DMS153 treated with DMSO at 0.1 percent for 48 hours (cell line): ENCODE data around the gene KCTD8.
"Not testable (repeated sequence)": the region's sequence is repeated elsewhere in the genome, so short reads cannot be mapped to it uniquely, and the experiment has no call there.

Experiments used
- DNase-seq: peaks from one replicate; lab custom pipeline; 2025; ENCODE audit not compliant: unreplicated experiment; lab: John Stamatoyannopoulos, UW

The KCTD8 gene

DNA sequence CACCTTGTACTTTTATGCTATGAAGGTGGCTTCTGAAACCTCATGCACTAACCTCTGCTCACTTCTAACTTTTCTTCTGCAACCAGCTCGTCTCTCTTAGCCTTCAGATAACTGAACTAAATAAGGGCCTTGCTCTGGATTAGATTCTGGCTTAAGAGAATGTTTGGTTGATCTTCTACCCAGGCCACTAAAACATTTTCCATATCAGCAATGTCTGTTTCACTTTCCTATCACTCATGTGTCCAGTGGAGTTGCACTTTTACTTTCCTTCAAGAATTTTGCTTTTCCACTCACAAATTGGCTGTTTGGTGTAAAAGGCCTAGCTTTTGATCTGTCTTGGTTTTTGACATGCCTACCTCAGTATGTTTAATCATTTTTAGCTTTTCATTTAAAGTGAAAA, 105.8 kb downstream of the KCTD8 start:
- no peak for DNase-seq

DNA sequence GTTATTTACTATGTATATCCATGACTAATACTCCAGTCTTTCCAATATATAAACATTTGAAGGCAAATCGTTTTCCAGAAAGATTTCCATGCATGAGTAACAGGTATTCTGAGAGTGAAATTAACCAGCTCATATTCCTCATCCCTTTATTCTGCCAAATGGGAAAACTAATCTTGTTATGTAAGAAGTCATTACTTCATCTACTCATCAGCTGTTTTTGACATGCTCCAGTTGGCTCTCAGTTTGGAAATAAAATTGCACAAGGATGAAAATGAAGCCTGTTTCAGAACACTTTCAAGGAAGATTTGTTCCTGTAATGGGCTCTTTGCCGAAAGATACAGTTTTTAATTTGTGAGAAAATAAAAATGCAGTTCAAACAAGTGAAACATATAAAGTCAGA, 121.9 kb downstream of the KCTD8 start:
- no peak for DNase-seq

DNA sequence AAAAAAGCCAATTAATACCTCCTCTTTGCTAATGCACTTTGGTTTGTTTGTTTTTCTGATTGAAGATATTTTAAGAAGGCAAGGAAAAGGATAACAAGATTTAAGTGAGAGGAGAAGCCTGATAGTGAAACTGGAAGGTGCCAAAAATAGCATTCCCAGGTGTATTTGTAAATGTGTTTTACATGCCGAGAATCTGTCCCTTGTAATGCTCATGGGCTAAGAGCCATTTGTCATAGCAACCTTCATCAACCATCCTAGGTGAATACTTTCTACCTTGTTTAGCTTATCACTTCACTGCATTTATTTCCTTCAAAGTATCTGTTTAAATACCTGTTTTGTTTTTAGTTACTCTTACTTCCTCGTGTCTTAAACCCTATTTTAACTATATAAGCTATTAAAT, 127.8 kb downstream of the KCTD8 start:
- no peak for DNase-seq

DNA sequence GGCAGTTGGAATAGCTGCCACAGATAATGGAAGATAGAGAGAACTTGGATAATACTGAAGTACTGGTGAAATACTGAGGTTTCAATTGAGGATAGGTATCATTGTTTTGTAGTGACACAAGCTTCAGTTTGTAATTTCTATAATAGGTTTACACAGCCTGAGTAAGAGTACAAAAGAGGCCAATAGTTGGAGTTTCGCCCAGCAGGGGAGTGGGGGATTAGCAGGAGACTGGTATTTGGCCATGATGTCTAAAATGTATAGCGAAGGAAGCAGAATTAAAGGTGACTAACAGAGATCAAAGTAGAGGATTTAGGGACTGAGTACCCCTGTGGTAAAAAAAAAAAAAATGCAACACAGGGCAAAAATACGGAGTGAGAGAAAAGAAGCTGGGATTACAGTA, 129.5 kb downstream of the KCTD8 start:
- DNase-seq, result no peak

DNA sequence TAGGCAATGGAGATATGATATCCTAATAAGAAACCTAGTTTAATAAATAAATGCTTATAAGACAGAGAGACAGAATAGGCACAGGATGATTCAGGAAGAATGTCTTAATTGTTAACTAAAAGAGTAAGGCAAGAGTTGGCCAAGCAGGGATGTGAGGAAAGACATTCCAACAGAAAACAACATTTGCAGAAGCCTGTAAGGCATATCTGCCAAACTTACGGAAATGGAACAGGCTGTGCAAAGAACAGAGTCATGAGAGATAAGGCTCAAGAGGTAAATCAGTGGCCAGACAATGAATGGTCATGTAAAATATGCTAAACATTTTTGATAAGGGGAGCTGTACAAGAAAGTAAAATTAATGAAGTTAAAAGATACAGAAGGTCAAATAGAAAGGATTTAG, 134.9 kb downstream of the KCTD8 start:
- DNase-seq, result no peak

DNA sequence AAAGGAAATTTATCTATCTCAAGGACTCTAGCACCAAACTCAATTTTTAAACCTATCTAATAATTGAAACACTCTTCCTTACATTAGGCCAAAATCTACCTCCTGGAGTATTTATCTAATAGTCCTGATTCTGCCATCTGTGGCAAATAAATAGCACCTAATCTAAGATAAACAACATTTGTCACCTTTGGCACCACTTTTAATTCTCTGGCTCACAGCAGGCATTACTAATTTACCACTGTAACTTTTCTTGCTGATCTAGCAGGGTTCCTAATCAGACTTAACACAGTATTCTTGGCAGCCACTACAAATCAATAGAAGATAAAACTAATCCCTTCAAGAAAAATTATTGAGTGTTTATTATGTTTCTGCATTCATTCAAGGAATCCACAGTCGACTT, 161.1 kb downstream of the KCTD8 start:
- no peak for DNase-seq

DNA sequence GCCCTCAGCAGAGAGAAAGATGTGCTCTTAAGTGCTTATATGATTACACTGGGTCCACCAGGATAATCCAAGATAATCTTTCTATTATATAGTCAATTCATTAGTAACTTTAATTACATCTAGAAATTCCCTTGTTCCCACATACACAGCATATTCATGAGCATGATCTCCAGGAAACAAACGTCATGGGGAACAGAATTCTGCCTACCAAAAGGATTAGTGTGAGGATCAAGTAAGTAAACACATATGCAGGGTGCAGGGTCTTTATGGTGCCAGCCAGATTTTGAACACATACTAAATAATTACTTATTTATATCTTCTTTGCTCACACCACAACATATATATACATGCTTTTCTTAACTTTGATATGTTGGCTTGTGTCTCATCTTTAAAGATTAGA, 169.1 kb downstream of the KCTD8 start:
- DNase-seq, result no peak

DNA sequence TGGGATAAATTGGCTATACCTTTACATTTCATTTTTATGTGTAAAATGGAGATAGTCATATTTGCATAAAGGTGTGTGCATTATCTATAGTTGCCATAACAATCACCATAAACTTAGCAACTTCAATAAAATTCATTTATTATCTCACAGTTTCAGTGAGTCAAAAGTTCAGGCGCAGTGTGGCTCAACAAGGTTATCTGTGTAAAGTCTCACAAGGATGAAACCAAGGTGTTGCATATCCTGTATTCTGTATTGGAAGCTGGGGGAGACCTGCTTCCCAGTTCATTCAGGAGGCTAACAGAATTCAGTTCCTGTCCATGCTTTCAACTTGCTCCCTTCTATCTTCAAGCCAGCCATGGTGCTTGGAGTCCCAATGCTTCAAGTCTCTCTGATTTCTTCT, 169.5 kb downstream of the KCTD8 start:
- no peak for DNase-seq

DNA sequence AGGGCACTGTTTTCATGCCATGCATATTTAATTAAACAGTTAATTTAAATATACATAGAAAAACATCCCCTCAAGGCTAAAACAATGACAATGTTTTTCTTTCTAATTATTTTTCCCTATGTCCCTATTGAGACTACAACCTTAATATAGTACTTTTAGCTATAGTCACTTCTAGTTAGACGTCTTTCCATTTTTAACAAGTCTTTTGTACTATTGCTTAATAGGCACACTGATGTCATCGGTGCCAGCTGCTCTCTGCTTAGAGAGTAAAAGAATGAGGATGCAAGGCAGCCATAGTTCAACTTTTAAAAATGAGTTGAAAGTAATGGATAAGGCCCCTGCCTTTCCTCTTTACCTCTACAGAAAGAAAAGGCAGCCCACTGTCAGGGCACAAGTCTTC, 191.1 kb downstream of the KCTD8 start:
- DNase-seq, result no peak

DNA sequence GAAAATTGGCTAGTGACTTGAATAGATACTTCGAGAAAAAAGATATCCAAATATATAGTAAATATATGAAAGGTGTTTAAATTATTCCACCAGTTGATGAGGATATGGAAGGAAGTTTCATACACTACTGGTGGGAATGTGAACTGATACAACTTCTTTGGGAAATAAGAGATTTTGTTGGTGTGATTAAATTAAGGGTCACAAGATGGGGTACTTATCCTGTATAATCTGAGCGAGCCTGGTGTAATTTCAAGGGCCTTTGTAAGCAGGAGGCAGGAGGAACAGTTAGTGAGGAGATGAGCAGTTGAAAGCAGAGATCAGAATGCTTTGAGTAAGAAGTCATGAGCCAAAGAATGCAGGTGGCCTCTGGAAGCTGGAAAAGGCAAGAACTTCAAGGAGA, 192.2 kb downstream of the KCTD8 start:
- DNase-seq, result no peak

DNA sequence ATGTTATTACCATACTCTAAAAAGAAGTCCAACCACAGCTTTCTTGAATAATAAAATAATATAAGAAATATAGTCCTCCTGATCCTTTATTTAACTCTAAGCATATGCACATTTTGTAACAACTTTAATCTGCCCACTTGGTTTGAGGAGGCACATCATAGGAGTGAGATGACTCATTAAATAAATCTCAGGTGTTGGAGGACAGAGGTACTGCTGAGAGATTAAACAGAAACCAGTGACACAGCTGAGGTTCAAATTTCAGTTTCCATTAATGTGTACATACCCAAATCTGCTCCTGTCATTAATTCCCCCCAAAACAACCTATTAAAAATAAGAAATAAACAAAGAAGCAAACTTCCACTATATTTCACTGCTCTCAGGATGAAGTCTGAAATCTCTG, 211.0 kb downstream of the KCTD8 start:
- no peak for DNase-seq

DNA sequence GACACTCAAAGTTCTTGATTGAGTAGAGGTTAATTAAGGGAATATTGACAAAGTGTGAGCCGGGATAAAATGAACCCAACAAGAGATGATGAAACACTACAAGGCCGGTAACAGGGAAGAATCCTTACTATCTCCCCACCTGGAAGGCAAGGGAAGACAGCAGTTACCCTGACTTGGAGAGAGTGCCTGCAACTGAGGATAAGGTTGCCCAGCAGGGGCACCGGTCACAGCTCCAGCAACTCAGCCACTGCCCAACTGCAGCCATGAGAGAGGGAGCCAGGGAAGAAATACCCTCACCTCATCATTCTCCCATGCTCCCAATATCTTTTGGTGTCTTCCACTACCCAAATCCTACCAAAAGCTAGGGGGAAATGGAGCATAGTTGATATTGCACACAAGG, 212.7 kb downstream of the KCTD8 start:
- DNase-seq, result no peak

DNA sequence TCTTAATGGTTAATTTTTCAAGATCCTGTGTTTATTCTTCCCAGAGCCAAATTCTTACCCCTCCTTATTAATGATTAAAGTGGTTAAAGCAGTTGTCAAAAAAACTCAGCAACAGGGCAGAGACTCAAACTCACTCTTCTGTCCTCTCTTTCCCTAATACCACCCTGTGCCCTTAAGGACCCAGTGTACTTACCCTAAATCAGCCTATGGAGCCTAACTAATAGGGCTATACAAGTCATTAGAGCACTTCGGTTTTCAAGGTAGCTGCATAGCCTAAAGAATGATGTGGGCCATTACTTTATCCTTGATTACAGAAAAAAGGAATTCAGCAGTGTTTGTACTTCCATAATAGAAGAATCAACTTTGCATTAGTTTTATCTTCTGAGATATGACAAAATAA, 216.3 kb downstream of the KCTD8 start:
- DNase-seq, result no peak

DNA sequence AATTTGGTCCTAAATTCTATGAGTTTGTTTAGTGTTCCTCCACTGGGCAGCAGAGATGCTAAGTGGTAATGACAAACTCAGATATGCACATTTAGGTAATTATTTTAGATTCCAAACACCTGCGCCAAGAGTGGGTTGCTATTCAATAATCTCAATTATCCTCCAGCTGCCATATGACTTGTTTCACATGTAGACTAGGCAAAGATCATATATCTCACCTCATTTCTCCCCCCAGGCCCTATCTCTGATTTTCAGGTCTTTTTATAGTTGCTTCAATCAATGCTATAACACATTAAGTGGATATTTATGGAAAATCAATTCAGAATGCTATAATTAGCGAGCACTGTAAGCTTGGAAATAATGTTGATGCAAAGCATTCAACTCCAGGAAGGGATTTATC, 217.6 kb downstream of the KCTD8 start:
- DNase-seq, result no peak

DNA sequence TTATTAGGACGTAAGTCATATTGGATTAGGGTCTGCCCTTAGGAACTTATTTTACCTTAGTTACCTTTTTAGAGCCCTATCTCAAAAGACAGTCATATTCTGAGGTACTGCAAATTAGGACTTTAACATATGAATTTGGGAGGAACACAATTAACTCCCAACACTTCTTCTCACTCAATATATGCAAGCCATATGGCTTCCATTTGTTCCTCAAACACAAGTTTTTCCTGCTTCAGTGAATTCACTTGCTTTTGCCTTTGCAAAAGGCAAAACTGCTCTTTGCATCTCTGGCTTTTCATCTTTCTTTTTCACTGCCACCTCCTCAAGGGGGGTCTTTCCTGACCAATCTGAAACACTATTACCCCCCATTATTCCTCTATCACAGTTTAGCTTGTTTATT, 220.3 kb downstream of the KCTD8 start:
- DNase-seq, result no peak

DNA sequence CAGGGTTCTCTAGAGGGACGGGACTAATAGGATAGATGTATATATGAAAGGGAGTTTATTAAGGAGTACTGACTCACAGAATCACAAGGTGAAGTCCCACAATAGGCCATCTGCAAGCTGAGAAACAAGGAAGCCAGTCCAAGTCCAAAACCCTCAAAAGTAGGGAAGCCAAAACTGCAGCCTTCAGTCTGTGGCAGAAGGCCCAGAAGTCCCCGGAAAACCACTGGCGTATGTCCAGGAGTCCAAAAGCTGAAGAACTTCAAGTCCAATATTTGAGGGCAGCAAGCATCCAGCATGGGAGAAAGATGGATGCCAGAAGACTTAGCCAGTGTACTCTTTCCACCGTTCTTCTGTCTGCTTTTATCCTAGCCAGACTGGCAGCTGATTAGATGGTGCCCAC, 227.2 kb downstream of the KCTD8 start:
- no peak for DNase-seq

DNA sequence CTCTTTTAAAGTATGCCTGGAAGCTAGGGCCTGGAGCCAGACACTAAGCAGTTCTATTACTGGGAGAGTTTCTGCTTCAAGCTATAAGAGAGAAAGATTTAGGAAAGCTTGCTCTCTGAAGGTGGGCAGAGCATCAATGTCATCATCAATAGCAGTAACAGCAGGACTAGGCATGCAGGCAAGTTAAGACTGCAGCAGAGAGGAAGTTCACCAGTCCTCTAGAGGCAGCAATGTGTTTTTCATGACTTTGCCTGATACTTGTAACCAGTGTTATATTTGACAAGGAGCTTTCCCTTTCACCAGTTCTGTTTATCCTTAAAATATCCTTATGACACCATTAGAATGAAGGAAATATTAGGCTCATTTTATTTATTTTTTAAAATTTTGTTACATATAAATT, 237.9 kb downstream of the KCTD8 start:
- no peak for DNase-seq

DNA sequence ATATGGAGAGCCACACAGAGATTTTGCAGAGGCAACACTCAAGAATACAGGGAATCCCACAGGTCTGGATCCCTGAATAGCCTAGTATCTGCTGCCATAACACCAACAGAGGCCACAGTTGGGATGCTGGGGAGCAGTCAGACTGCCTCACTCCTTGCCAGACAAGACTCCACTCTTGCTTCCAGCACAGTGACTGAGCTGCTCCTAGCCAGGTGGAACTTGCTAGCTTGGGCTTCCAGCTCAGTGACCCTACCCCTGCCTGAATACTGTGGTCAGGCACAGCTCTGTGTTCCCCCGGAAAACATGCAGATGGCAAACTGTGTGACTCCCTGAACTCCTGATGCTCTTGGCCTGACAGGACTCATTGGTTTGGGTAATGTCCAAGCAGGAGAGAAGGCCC, 251.8 kb downstream of the KCTD8 start:
- no peak for DNase-seq

DNA sequence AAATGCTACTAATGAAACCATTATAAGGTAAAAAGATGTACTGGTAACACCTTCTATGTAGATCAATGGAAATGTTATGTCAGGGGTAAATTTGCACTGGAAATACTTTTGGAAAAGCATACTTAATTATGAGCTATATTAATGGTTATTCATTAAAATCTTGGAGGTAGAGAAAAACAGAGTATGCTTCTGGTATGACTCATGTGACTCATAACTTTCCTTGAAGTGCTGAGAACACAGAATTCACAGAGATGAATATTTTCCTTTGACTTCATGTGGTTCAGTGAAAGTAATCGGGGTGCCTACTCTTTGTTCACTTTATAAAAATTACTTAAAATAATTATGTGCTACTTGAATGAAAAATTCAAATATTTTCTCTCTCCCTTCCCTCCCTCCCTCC, 254.2 kb downstream of the KCTD8 start:
- no peak for DNase-seq

DNA sequence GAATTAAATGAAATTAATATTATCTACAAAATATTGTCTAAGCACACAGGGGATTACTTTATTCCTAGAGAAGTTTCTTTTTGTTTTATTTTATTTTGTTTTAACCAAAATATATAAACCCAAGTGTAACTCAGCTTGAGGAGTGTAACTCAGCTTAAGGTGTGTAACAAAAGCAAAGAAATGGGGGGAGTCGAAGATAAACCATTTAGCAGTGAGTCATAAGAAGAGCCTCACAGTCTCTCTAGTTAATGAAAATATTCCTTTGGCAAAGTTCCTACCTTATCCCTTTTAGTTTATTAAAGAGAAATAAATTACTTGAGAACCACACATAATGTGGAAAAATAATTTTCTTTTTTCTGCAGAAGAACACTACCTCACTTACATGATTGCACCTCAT, 261.8 kb downstream of the KCTD8 start:
- no peak for DNase-seq

DNA sequence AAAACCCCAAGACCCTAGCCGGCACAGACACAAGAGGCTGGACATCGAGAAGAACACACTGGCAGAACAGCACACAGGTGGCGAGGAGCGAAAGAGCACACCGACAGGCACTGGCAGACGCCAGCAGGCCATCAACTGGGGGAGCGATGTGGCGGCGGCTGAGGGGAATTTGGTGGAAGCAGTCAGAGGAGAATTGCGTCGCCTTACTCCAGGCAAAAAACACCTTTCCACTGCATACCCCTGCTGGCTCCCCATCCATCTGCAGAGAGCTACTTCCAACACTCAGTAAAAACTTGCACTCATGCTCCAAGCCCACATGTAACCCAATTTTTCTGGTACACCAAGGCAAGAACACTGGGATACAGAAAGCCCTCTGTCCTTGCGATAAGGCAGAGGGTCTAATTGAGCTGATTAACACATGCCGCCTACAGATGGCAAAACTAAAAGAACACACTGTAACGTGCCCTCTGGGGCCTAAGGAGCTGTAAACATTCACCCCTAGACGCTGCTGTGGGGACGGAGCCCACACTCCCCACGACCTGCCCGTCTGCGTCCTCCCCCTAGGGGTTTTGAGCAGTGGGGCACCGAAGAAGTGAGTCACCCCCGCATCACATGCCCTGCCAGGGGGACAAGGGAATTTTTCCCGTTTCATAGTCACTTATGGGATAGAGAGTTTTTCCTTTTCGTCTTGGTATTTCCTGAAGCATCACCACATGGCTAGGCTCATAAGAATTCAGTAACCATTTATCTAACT, 262.3 kb downstream of the KCTD8 start:
- no peak for DNase-seq

DNA sequence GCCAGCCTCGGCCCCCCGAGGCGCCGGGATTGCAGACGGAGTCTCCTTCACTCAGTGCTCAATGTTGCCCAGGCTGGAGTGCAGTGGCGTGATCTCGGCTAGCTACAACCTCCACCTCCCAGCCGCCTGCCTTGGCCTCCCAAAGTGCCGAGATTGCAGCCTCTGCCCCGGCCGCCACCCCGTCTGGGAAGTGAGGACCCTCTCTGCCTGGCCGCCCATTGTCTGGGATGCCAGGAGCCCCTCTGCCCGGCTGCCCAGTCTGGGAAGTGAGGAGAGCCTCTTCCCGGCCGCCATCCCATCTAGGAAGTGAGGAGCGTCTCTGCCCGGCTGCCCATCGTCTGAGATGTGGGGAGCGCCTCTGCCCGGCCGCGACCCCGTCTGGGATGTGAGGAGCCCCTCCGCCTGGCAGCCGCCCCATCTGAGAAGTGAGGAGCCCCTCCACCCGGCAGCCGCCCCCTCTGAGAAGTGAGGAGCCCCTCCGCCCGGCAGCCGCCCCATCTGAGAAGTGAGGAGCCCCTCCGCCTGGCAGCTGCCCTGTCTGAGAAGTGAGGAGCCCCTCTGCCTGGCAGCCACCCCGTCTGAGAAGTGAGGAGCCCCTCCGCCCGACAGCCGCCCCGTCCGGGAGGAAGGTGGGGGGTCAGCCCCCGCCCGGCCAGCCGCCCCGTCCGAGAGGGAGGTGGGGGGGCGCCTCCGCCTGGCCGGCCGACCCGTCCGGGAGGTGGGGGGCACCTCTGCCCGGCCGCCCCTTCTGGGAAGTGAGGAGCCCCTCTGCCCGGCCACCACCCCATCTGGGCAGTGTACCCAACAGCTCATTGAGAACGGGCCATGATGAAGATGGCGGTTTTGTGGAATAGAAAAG, 266.9 kb downstream of the KCTD8 start:
- not testable (repeated sequence) for DNase-seq

DNA sequence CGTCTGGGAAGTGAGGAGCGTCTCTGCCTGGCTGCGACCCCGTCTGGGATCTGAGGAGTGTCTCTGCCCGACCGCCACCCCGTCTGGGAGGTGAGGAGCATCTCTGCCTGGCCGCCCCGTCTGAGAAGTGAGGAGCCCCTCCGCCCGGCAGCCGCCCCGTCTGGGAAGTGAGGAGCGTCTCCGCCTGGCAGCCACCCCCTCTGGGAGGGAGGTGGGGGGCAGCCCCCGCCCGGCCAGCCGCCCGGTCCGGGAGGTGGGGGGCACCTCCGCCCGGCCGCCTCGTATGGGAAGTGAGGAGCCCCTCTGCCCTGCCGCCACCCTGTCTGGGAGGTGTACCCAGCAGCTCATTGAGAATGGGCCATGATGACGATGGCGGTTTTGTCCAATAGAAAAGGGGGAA, 280.8 kb downstream of the KCTD8 start:
- not testable (repeated sequence) for DNase-seq
